Astrocyte of the cerebellum (primary cell): Measurements from ENCODE around the gene TMEM235.
A peak's percentile ranks its signal among the peaks of the same experiment; 100 is the strongest.

ENCODE experiments used
- DNase-seq: peaks from one replicate; pipeline ENCODE4 v3.0.0-alpha.2; 2011; ENCODE audit warnings: low read depth
- H3K4me3 ChIP-seq: 2 replicates; pipeline ENCODE4 v1.5.1; 2011; ENCODE audit warnings: mild to moderate bottlenecking, low read depth, low read length, moderate library complexity
- in situ Hi-C: cut with HindIII; loops from 2 replicates; pipeline ENCODE4 v1.10.0; 2017; ENCODE audit warnings: low sequenced_read_pairs
- TF ChIP-seq, protein P1 (sequence below): IDR thresholded peaks from 2 replicates; pipeline ENCODE4 v1.5.1; 2012; ENCODE audit warnings: low read length, low read depth, moderate library complexity, mild to moderate bottlenecking; ENCODE audit errors: missing control alignments

Gene TMEM235

GRCh38 chr17:78214706-78215061, 16.7 kb upstream of the TMEM235 start:
- in situ Hi-C loops: no loop called here

DNA sequence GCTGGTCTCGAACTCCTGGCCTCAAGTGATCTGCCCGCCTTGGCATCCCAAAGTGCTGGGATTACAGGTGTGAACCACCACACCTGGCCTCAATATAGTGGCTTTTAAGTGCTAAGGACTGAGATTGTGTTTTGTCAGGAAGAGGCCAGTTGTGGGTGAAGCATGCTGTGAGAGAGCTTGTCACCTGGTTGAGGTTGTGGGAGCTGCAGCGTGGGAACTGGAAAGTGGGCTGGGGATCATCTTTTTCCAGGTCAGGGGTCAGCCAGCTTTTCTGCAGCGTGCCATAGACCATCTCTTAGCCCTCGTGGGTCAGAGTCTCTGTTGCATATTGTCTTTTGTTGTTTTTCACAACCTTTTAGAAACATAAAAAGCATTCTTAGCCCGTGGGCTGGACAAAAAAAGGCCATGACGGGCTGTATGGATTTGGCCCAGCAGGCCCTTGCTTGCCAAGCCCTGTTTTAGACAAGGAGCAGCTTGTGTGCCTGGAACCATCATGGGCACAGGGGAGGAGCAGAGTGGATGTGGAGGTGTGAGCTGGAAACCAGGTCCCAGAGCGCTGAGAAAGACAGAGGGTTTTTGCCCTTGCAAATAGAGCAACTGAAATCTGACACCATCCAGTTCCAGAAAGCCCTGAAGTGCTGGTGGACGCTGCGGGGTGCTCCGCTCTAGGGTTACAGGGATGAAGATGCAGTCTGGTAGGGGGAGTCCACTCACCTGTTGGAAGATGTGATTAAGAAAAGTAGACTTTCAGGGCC, 11.9 kb upstream of the TMEM235 start:
- H3K4me3 ChIP-seq: no peak overlapping the region
- DNase-seq: no peak
- TF ChIP-seq, protein P1, sequence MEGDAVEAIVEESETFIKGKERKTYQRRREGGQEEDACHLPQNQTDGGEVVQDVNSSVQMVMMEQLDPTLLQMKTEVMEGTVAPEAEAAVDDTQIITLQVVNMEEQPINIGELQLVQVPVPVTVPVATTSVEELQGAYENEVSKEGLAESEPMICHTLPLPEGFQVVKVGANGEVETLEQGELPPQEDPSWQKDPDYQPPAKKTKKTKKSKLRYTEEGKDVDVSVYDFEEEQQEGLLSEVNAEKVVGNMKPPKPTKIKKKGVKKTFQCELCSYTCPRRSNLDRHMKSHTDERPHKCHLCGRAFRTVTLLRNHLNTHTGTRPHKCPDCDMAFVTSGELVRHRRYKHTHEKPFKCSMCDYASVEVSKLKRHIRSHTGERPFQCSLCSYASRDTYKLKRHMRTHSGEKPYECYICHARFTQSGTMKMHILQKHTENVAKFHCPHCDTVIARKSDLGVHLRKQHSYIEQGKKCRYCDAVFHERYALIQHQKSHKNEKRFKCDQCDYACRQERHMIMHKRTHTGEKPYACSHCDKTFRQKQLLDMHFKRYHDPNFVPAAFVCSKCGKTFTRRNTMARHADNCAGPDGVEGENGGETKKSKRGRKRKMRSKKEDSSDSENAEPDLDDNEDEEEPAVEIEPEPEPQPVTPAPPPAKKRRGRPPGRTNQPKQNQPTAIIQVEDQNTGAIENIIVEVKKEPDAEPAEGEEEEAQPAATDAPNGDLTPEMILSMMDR: no peak
- in situ Hi-C loops: no loop called here

More at GRCh38 chr17:78214706-78215061, 16.7 kb upstream of the TMEM235 start:
- TF ChIP-seq, protein P1: no peak
- DNase-seq: no peak
- H3K4me3 ChIP-seq: peak overlapping the region; percentile 72

DNA sequence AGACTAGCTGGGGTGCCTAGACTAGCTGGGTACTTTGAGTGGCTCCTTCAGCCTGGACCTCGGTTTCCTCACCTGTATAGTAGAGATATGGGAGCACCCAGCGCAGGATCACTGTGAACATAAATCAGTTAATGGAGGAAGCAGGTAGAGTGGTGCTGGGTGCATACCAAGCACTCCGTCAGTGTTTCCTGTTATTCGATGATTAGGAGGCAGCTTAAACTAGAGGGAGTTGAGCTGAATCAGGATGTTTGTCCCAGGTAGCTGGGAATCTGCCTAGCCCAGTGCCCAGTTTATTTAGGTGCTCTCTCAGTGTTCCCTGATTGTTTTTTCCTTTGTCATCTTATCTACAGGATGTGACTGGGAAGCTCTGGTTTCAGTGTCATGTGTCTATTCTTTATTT, 8.4 kb upstream of the TMEM235 start:
- DNase-seq: no peak
- TF ChIP-seq, protein P1: no peak
- H3K4me3 ChIP-seq: no peak overlapping the region
- in situ Hi-C loops: no loop called here

DNA sequence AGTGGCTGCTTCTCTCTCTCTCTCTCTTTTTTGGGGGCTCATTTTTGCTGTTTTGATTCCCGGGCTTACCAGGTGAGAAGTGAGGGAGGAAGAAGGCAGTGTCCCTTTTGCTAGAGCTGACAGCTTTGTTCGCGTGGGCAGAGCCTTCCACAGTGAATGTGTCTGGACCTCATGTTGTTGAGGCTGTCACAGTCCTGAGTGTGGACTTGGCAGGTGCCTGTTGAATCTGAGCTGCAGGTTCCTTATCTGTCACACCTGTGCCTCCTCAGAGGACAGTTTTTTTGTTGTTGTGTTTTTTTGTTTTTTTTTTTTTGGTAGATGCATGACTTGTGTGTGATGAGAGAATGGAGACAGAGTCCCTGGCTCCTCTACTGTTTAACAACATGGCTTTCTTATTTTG, 7.7 kb upstream of the TMEM235 start:
- no peak for DNase-seq
- TF ChIP-seq, protein P1: no peak
- in situ Hi-C loops: no loop called here
- H3K4me3 ChIP-seq: no peak overlapping the region

DNA sequence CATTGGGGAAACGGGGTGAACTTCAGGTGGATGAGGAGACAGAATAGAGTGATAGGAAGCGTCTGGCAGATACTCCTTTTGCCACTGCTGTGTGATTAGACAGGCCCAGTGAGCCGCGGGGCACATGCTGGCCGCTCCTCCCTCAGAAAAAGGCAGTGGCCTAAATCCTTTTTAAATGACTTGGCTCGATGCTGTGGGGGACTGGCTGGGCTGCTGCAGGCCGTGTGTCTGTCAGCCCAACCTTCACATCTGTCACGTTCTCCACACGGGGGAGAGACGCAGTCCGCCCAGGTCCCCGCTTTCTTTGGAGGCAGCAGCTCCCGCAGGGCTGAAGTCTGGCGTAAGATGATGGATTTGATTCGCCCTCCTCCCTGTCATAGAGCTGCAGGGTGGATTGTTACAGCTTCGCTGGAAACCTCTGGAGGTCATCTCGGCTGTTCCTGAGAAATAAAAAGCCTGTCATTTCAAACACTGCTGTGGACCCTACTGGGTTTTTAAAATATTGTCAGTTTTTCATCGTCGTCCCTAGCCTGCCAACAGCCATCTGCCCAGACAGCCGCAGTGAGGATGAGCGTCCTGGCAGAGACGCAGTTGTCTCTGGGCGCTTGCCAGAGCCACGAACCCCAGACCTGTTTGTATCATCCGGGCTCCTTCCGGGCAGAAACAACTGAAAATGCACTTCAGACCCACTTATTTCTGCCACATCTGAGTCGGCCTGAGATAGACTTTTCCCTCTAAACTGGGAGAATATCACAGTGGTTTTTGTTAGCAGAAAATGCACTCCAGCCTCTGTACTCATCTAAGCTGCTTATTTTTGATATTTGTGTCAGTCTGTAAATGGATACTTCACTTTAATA, 7.0 kb upstream of the TMEM235 start:
- in situ Hi-C loops: no loop called here
- TF ChIP-seq, protein P1: no peak
- H3K4me3 ChIP-seq: no peak overlapping the region
- DNase-seq: no peak

DNA sequence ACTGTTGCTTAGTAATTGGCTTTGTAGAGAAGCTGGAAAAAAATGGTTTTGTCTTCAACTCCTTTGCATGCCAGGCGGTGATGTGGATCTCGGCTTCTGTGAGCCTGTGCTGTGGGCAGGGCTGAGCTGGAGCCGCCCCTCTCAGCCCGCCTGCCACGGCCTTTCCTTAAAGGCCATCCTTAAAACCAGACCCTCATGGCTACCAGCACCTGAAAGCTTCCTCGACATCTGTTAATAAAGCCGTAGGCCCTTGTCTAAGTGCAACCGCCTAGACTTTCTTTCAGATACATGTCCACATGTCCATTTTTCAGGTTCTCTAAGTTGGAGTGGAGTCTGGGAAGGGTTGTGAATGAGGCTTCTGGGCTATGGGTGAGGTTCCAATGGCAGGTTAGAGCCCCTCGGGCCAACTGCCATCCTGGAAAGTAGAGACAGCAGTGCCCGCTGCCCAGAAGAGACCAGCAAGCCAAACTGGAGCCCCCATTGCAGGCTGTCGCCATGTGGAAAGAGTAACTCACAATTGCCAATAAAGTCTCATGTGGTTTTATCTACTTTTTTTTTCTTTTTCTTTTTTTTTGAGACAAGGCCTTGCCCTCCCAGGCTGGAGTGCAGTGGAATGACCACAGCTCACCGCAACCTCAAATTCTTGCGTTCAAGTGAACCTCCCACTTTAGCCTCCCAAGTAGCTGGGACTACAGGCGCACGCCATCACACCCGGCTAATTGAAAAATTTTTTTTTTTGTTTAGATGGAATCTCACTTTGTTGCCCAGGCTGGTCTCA, 6.2 kb upstream of the TMEM235 start:
- H3K4me3 ChIP-seq: no peak overlapping the region
- DNase-seq: no peak
- in situ Hi-C loops: no loop called here
- TF ChIP-seq, protein P1: no peak
